Esophagus squamous epithelium (tissue), 5 donors: ENCODE results near the gene KLKB1. TPM values are rescaled to one million over a fixed set of nuclear protein-coding genes. Genes with fewer than 3 reads are reported as not detected.
"Not testable (repeated sequence)": the region's sequence is repeated elsewhere in the genome, so short reads cannot be mapped to it uniquely, and the experiment has no call there.

Experiments used
- DNase-seq: peaks from one replicate; lab custom pipeline; 2025; lab: John Stamatoyannopoulos, UW
- H3K27ac ChIP-seq, 4 donors: fragments of 200-600 bp; sonication (generic); one replicate each; pipeline ENCODE4 v1.5.1; 2016 to 2019; ENCODE audit warnings: mild to moderate bottlenecking in 1 of 4
- H3K27me3 ChIP-seq, 4 donors: fragments of 200-600 bp; sonication (generic); 1 replicate in 3 of 4; 2 replicates in 1 of 4; pipeline versions ENCODE4 v1.5.1 to v1.6.0; 2017 to 2021; ENCODE audit warnings: antibody characterized with exemption in 1 of 4
- H3K36me3 ChIP-seq, 3 donors: fragments of 200-600 bp; sonication (generic); one replicate each; pipeline ENCODE4 v1.5.1; 2016 to 2019
- H3K4me1 ChIP-seq, 3 donors: fragments of 200-600 bp; sonication (generic); one replicate each; pipeline ENCODE4 v1.5.1; 2017 to 2019
- H3K4me3 ChIP-seq, 4 donors: fragments of 200-600 bp; sonication (generic); 1 replicate in 3 of 4; 2 replicates in 1 of 4; pipeline ENCODE4 v1.5.1; 2016 to 2019; ENCODE audit warnings: mild to moderate bottlenecking in 2 of 4, moderate library complexity in 1 of 4
- H3K9me3 ChIP-seq, 3 donors: fragments of 200-600 bp; sonication (generic); one replicate each; pipeline ENCODE4 v1.5.1; 2016 to 2019
- CTCF ChIP-seq, 6 experiments: fragments of 450-650 bp in 4 of 6; fragments of 200-600 bp in 2 of 6; sonication (generic) in 2 of 6; IDR thresholded peaks; one replicate each; pipeline ENCODE4 v1.5.1; 2016 to 2019; ENCODE audit warnings: antibody characterized with exemption in 6 of 6, mild to moderate bottlenecking in 4 of 6, moderate library complexity in 4 of 6
- POLR2A ChIP-seq, 4 donors: fragments of 450-650 bp; IDR thresholded peaks; one replicate each; pipeline ENCODE4 v1.6.1; 2017; ENCODE audit warnings: antibody characterized with exemption in 4 of 4, mild to moderate bottlenecking in 4 of 4, moderate library complexity in 3 of 4
- WGBS, 2 donors: methylation state at CpG; one replicate each; pipeline ENCODE4 v1.1.5; 2018; 5-methylcytosine and 5-hydroxymethylcytosine counted together
- intact Hi-C: fragments of 100-400 bp; cut with DNase I; formaldehyde crosslinking; loops from one replicate; pipeline ENCODE4 v1.15.0; 2022
- total RNA-seq, 4 donors: library from RNA; depleted of rRNA; stranded (reverse); fragments of >200 nt; gene quantifications; one replicate each; pipeline ENCODE4 v1.1.0, GENCODE V29; 2016
- donor health status: DM: yes; HTN: yes; CAD: no.

Gene KLKB1
- total RNA-seq, 4 donors from 2014 or later: 0.57 to 2.0 TPM; not detected in 2

GRCh38 chr4:186255122-186255521, 27.8 kb downstream of the KLKB1 start:
- H3K9me3 ChIP-seq: no peaks in the 10 kb centered on the region

GRCh38 chr4:186258216-186258811, 31.0 kb downstream of the KLKB1 start:
- TF ChIP-seq POLR2A (IDR thresholded peaks at IDR 0.05): no peak
- no peak for TF ChIP-seq CTCF (IDR thresholded peaks at IDR 0.05)
- 79 to 88% methylated on average over 9 to 12 of the region's 12 CpGs for WGBS, 2 donors

More at GRCh38 chr4:186255122-186255521, 27.8 kb downstream of the KLKB1 start:
- no peak for DNase-seq
- Histone ChIP-seq H3K4me3 (no peak overlapping the region), H3K36me3 (peaks cover 0 to 7% (median 0%) of the 10 kb centered on the region in 3 donors), H3K27me3 (no peaks in the 10 kb centered on the region), H3K4me1 (no peaks in the 10 kb centered on the region), H3K27ac (no peak overlapping the region)
- intact Hi-C loops: no loop called here
- TF ChIP-seq CTCF (IDR thresholded peaks at IDR 0.05): no peak
- no peak for TF ChIP-seq POLR2A (IDR thresholded peaks at IDR 0.05)
- WGBS, 2 donors: 87 to 89% methylated on average over 3 of the region's 3 CpGs

GRCh38 chr4:186260117-186260503, 32.8 kb downstream of the KLKB1 start:
- intact Hi-C loops: no loop called here
- Histone ChIP-seq H3K4me3 (no peak overlapping the region), H3K9me3 (no peaks in the 10 kb centered on the region), H3K36me3 (no peaks in the 10 kb centered on the region), H3K27me3 (no peaks in the 10 kb centered on the region), H3K27ac (no peak overlapping the region), H3K4me1 (peaks cover 0 to 6% (median 0%) of the 10 kb centered on the region in 3 donors)
- no peak for DNase-seq
- TF ChIP-seq POLR2A (IDR thresholded peaks at IDR 0.05) (no peak), CTCF (IDR thresholded peaks at IDR 0.05) (no peak)
- WGBS, 2 donors: 37 to 52% methylated on average over 1 to 4 of the region's 6 CpGs

More at GRCh38 chr4:186258216-186258811, 31.0 kb downstream of the KLKB1 start:
- intact Hi-C loops: no loop called here
- Histone ChIP-seq H3K27me3 (no peaks in the 10 kb centered on the region), H3K4me3 (no peak overlapping the region), H3K36me3 (no peaks in the 10 kb centered on the region), H3K9me3 (no peaks in the 10 kb centered on the region), H3K27ac (no peak overlapping the region), H3K4me1 (peaks cover 0 to 6% (median 0%) of the 10 kb centered on the region in 3 donors)
- no peak for DNase-seq

GRCh38 chr4:186260504-186261448, 33.5 kb downstream of the KLKB1 start:
- WGBS, 2 donors: 36 to 46% methylated on average over 6 to 12 of the region's 12 CpGs
- no peaks in the 10 kb centered on the region for H3K9me3 ChIP-seq
- no peak for DNase-seq
- H3K27ac ChIP-seq: no peak overlapping the region
- no peak overlapping the region for H3K4me3 ChIP-seq
- intact Hi-C loops: no loop called here
- peaks cover 0 to 6% (median 0%) of the 10 kb centered on the region in 3 donors for H3K4me1 ChIP-seq
- no peak for TF ChIP-seq CTCF (IDR thresholded peaks at IDR 0.05)
- TF ChIP-seq POLR2A (IDR thresholded peaks at IDR 0.05): no peak
- H3K36me3 ChIP-seq: no peaks in the 10 kb centered on the region
- H3K27me3 ChIP-seq: no peaks in the 10 kb centered on the region

GRCh38 chr4:186264660-186265059, 37.4 kb downstream of the KLKB1 start:
- Histone ChIP-seq H3K4me3 (no peak overlapping the region), H3K36me3 (no peaks in the 10 kb centered on the region), H3K27me3 (no peaks in the 10 kb centered on the region), H3K27ac (no peak overlapping the region), H3K9me3 (no peaks in the 10 kb centered on the region), H3K4me1 (peaks cover 0 to 6% (median 0%) of the 10 kb centered on the region in 3 donors)
- TF ChIP-seq CTCF (IDR thresholded peaks at IDR 0.05): no peak
- no peak for TF ChIP-seq POLR2A (IDR thresholded peaks at IDR 0.05)
- DNase-seq: no peak
- intact Hi-C loops: no loop called here
- WGBS, 2 donors: 81 to 86% methylated on average over 7 of the region's 7 CpGs

- H3K4me1 ChIP-seq, H3K36me3 ChIP-seq, H3K27ac ChIP-seq, intact Hi-C loops, DNase-seq, H3K9me3 ChIP-seq, H3K4me3 ChIP-seq, H3K27me3 ChIP-seq: not testable (repeated sequence)
- 88 to 90% methylated on average over 10 to 11 of the region's 11 CpGs for WGBS, 2 donors
Measured at GRCh38 chr4:186265250-186265649, 37.9 kb downstream of the KLKB1 start.
